GM23338 (cell line): ENCODE results near the gene USP17L29.

Experiments used
- CREB1 ChIP-seq: fragments of 250-450 bp; sonication (Bioruptor Pico); IDR thresholded peaks from 2 replicates; pipeline ENCODE4 v1.5.0; 2020; ENCODE audit warnings: low read depth, mild to moderate bottlenecking, moderate library complexity
- EZH2 ChIP-seq: fragments of 200-600 bp; sonication (generic); IDR thresholded peaks from one replicate; pipeline ENCODE4 v1.8.0; 2017; ENCODE audit warnings: antibody characterized with exemption, mild to moderate bottlenecking, low read depth; ENCODE audit not compliant: unreplicated experiment
- EZH2phosphoT487 ChIP-seq: fragments of 200-600 bp; sonication (generic); IDR thresholded peaks from one replicate; pipeline ENCODE4 v1.8.1; 2018; ENCODE audit warnings: antibody characterized with exemption; ENCODE audit not compliant: unreplicated experiment
- JUNB ChIP-seq: IDR thresholded peaks from one replicate; pipeline ENCODE4 v1.6.1; 2016; ENCODE audit warnings: antibody characterized with exemption; ENCODE audit not compliant: unreplicated experiment
- POLR2AphosphoS5 ChIP-seq: IDR thresholded peaks from 2 replicates; pipeline ENCODE4 v1.6.1; 2016; ENCODE audit warnings: antibody characterized with exemption, low read depth
- ZNF331 ChIP-seq: fragments of 250-450 bp; sonication (Bioruptor Pico); IDR thresholded peaks from 2 replicates; pipeline ENCODE4 v1.5.0; 2020; ENCODE audit warnings: low read depth, mild to moderate bottlenecking, moderate library complexity
- TF ChIP-seq, protein P1 (sequence below), 2 experiments: fragments of 200-600 bp in 1 of 2; sonication (generic) in 1 of 2; conservative IDR thresholded peaks; 2 replicates each; pipeline versions ENCODE4 v1.5.1 to v1.6.1; 2016 to 2017; ENCODE audit warnings: antibody characterized with exemption in 2 of 2, low read depth in 2 of 2, mild to moderate bottlenecking in 2 of 2, moderate library complexity in 1 of 2
- TF ChIP-seq, protein P2 (sequence below): fragments of 250-450 bp; sonication (Bioruptor Pico); IDR thresholded peaks from 2 replicates; pipeline ENCODE4 v1.5.0; 2020; ENCODE audit warnings: mild to moderate bottlenecking, moderate library complexity
- TF ChIP-seq, protein P3 (sequence below): IDR thresholded peaks from 2 replicates; pipeline ENCODE4 v1.6.1; 2016; ENCODE audit warnings: antibody characterized with exemption
- TF ChIP-seq, protein P4 (sequence below): IDR thresholded peaks from one replicate; pipeline ENCODE4 v1.6.1; 2018; ENCODE audit warnings: antibody characterized with exemption; ENCODE audit not compliant: unreplicated experiment

DNA sequence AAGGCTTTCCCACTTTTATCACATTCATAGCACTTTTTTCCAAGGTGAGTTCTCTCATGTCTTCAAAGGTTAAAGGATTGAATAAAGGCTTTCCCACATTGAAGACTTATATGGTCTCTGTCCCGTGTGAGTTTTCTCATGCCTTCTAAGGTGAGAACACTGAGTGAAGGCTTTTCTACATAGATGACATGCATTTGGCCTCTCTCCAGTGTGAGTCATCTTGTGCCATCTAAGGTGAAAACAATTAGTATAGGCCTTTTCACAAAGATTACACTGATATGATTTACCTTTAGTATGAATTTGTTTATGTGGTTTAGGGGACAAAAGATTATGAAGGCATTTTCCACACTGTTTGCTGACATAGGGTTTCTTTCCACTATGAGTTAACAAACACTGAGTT, 30.7 kb downstream of the USP17L29 start:
- TF ChIP-seq, protein P1, sequence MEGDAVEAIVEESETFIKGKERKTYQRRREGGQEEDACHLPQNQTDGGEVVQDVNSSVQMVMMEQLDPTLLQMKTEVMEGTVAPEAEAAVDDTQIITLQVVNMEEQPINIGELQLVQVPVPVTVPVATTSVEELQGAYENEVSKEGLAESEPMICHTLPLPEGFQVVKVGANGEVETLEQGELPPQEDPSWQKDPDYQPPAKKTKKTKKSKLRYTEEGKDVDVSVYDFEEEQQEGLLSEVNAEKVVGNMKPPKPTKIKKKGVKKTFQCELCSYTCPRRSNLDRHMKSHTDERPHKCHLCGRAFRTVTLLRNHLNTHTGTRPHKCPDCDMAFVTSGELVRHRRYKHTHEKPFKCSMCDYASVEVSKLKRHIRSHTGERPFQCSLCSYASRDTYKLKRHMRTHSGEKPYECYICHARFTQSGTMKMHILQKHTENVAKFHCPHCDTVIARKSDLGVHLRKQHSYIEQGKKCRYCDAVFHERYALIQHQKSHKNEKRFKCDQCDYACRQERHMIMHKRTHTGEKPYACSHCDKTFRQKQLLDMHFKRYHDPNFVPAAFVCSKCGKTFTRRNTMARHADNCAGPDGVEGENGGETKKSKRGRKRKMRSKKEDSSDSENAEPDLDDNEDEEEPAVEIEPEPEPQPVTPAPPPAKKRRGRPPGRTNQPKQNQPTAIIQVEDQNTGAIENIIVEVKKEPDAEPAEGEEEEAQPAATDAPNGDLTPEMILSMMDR (conservative IDR thresholded peaks at IDR 0.05; ENCODE audit: low read depth in 2 of 2), result no peak
- TF ChIP-seq JUNB, result no peak
- TF ChIP-seq, protein P2, sequence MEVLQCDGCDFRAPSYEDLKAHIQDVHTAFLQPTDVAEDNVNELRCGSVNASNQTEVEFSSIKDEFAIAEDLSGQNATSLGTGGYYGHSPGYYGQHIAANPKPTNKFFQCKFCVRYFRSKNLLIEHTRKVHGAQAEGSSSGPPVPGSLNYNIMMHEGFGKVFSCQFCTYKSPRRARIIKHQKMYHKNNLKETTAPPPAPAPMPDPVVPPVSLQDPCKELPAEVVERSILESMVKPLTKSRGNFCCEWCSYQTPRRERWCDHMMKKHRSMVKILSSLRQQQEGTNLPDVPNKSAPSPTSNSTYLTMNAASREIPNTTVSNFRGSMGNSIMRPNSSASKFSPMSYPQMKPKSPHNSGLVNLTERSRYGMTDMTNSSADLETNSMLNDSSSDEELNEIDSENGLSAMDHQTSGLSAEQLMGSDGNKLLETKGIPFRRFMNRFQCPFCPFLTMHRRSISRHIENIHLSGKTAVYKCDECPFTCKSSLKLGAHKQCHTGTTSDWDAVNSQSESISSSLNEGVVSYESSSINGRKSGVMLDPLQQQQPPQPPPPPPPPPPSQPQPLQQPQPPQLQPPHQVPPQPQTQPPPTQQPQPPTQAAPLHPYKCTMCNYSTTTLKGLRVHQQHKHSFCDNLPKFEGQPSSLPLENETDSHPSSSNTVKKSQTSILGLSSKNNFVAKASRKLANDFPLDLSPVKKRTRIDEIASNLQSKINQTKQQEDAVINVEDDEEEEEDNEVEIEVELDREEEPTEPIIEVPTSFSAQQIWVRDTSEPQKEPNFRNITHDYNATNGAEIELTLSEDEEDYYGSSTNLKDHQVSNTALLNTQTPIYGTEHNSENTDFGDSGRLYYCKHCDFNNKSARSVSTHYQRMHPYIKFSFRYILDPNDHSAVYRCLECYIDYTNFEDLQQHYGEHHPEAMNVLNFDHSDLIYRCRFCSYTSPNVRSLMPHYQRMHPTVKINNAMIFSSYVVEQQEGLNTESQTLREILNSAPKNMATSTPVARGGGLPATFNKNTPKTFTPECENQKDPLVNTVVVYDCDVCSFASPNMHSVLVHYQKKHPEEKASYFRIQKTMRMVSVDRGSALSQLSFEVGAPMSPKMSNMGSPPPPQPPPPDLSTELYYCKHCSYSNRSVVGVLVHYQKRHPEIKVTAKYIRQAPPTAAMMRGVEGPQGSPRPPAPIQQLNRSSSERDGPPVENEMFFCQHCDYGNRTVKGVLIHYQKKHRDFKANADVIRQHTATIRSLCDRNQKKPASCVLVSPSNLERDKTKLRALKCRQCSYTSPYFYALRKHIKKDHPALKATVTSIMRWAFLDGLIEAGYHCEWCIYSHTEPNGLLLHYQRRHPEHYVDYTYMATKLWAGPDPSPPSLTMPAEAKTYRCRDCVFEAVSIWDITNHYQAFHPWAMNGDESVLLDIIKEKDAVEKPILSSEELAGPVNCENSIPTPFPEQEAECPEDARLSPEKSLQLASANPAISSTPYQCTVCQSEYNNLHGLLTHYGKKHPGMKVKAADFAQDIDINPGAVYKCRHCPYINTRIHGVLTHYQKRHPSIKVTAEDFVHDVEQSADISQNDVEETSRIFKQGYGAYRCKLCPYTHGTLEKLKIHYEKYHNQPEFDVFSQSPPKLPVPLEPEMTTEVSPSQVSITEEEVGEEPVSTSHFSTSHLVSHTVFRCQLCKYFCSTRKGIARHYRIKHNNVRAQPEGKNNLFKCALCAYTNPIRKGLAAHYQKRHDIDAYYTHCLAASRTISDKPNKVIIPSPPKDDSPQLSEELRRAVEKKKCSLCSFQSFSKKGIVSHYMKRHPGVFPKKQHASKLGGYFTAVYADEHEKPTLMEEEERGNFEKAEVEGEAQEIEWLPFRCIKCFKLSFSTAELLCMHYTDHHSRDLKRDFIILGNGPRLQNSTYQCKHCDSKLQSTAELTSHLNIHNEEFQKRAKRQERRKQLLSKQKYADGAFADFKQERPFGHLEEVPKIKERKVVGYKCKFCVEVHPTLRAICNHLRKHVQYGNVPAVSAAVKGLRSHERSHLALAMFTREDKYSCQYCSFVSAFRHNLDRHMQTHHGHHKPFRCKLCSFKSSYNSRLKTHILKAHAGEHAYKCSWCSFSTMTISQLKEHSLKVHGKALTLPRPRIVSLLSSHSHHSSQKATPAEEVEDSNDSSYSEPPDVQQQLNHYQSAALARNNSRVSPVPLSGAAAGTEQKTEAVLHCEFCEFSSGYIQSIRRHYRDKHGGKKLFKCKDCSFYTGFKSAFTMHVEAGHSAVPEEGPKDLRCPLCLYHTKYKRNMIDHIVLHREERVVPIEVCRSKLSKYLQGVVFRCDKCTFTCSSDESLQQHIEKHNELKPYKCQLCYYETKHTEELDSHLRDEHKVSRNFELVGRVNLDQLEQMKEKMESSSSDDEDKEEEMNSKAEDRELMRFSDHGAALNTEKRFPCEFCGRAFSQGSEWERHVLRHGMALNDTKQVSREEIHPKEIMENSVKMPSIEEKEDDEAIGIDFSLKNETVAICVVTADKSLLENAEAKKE (CRISPR knock-in tag), result no peak
- TF ChIP-seq POLR2AphosphoS5, result no peak
- no peak for TF ChIP-seq EZH2
- TF ChIP-seq, protein P3, sequence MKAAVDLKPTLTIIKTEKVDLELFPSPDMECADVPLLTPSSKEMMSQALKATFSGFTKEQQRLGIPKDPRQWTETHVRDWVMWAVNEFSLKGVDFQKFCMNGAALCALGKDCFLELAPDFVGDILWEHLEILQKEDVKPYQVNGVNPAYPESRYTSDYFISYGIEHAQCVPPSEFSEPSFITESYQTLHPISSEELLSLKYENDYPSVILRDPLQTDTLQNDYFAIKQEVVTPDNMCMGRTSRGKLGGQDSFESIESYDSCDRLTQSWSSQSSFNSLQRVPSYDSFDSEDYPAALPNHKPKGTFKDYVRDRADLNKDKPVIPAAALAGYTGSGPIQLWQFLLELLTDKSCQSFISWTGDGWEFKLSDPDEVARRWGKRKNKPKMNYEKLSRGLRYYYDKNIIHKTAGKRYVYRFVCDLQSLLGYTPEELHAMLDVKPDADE, result no peak
- TF ChIP-seq, protein P4, sequence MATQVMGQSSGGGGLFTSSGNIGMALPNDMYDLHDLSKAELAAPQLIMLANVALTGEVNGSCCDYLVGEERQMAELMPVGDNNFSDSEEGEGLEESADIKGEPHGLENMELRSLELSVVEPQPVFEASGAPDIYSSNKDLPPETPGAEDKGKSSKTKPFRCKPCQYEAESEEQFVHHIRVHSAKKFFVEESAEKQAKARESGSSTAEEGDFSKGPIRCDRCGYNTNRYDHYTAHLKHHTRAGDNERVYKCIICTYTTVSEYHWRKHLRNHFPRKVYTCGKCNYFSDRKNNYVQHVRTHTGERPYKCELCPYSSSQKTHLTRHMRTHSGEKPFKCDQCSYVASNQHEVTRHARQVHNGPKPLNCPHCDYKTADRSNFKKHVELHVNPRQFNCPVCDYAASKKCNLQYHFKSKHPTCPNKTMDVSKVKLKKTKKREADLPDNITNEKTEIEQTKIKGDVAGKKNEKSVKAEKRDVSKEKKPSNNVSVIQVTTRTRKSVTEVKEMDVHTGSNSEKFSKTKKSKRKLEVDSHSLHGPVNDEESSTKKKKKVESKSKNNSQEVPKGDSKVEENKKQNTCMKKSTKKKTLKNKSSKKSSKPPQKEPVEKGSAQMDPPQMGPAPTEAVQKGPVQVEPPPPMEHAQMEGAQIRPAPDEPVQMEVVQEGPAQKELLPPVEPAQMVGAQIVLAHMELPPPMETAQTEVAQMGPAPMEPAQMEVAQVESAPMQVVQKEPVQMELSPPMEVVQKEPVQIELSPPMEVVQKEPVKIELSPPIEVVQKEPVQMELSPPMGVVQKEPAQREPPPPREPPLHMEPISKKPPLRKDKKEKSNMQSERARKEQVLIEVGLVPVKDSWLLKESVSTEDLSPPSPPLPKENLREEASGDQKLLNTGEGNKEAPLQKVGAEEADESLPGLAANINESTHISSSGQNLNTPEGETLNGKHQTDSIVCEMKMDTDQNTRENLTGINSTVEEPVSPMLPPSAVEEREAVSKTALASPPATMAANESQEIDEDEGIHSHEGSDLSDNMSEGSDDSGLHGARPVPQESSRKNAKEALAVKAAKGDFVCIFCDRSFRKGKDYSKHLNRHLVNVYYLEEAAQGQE, result no peak
- no peak for TF ChIP-seq EZH2phosphoT487
- no peak for TF ChIP-seq CREB1 (CRISPR knock-in tag)
- no peak for TF ChIP-seq ZNF331 (CRISPR knock-in tag)
